GM23338 (cell line): Measurements from ENCODE around the gene FOXB2. TPM values are rescaled to one million over a fixed set of nuclear protein-coding genes. Genes with fewer than 3 reads are reported as not detected.
A peak's percentile ranks its signal among the peaks of the same experiment; 100 is the strongest.

Source experiments
- ATAC-seq: fragments of 200-7000 bp; cut with Tn5 transposase; 3 replicates; pipeline ENCODE4 v1.9.1; 2020
- DNase-seq: peaks from one replicate; pipeline ENCODE4 v3.0.0-alpha.2; 2015; ENCODE audit warnings: low spot score
- H2AFZ ChIP-seq: fragments of 200-600 bp; sonication (generic); 2 replicates; pipeline ENCODE4 v1.8.0; 2016; ENCODE audit warnings: antibody characterized with exemption, mild to moderate bottlenecking, moderate library complexity
- H3F3A ChIP-seq: fragments of 200-600 bp; sonication (generic); replicated peaks from 2 replicates; pipeline ENCODE4 v1.8.0; 2017; ENCODE audit warnings: antibody characterized with exemption, mixed run types, low read depth
- H3K27ac ChIP-seq: fragments of 200-600 bp; sonication (generic); 2 replicates; pipeline ENCODE4 v1.6.1; 2016; ENCODE audit warnings: low read depth
- H3K27me3 ChIP-seq: fragments of 200-600 bp; sonication (generic); 2 replicates; pipeline ENCODE4 v1.8.0; 2016; ENCODE audit warnings: mild to moderate bottlenecking, mixed run types, moderate library complexity; ENCODE audit not compliant: insufficient read depth
- H3K36me3 ChIP-seq: fragments of 200-600 bp; sonication (generic); 2 replicates; pipeline ENCODE4 v1.8.0; 2016; ENCODE audit warnings: mild to moderate bottlenecking; ENCODE audit not compliant: insufficient read depth
- H3K4me1 ChIP-seq: fragments of 200-600 bp; sonication (generic); 2 replicates; pipeline ENCODE4 v1.8.0; 2016; ENCODE audit warnings: mild to moderate bottlenecking, moderate library complexity; ENCODE audit not compliant: insufficient read depth
- H3K4me2 ChIP-seq: fragments of 200-600 bp; sonication (generic); 2 replicates; pipeline ENCODE4 v1.7.1; 2017; ENCODE audit warnings: mixed run types
- H3K4me3 ChIP-seq: fragments of 200-600 bp; sonication (generic); 2 replicates; pipeline ENCODE4 v1.6.1; 2016; ENCODE audit warnings: mixed run types
- H3K79me2 ChIP-seq: fragments of 200-600 bp; sonication (generic); replicated peaks from 2 replicates; pipeline ENCODE4 v1.8.0; 2017; ENCODE audit warnings: mild to moderate bottlenecking; ENCODE audit not compliant: insufficient read depth
- H3K9me2 ChIP-seq: fragments of 200-600 bp; sonication (generic); 2 replicates; pipeline ENCODE4 v1.8.0; 2017; ENCODE audit not compliant: insufficient read depth
- H4K20me1 ChIP-seq: fragments of 200-600 bp; sonication (generic); replicated peaks from 2 replicates; pipeline ENCODE4 v1.8.0; 2017; ENCODE audit warnings: mild to moderate bottlenecking; ENCODE audit not compliant: insufficient read depth
- H3K27ac Mint-ChIP-seq: 2 replicates; pipeline ENCODE4 v1.8.0; 2020; ENCODE audit warnings: inconsistent platforms, mild to moderate bottlenecking, moderate library complexity, mixed read lengths
- H3K27me3 Mint-ChIP-seq: 3 replicates; pipeline ENCODE4 v1.8.0; 2022; ENCODE audit warnings: low read depth, mild to moderate bottlenecking, moderate library complexity, mixed read lengths, inconsistent platforms; ENCODE audit not compliant: insufficient read depth, poor library complexity
- H3K36me3 Mint-ChIP-seq: 3 replicates; pipeline ENCODE4 v1.8.0; 2021; ENCODE audit warnings: low read depth, mild to moderate bottlenecking, inconsistent platforms, moderate library complexity, mixed read lengths
- H3K4me1 Mint-ChIP-seq: 3 replicates; pipeline ENCODE4 v1.8.0; 2020; ENCODE audit warnings: mild to moderate bottlenecking, inconsistent platforms, mixed read lengths
- H3K4me3 Mint-ChIP-seq: 3 replicates; pipeline ENCODE4 v1.8.0; 2021; ENCODE audit warnings: moderate library complexity, mild to moderate bottlenecking, inconsistent platforms, mixed read lengths
- H3K9me3 Mint-ChIP-seq: 3 replicates; pipeline ENCODE4 v1.8.0; 2020; ENCODE audit warnings: moderate library complexity, mild to moderate bottlenecking, inconsistent platforms, mixed read lengths
- EZH2phosphoT487 ChIP-seq: fragments of 200-600 bp; sonication (generic); IDR thresholded peaks from one replicate; pipeline ENCODE4 v1.8.1; 2018; ENCODE audit warnings: antibody characterized with exemption; ENCODE audit not compliant: unreplicated experiment
- JUNB ChIP-seq: IDR thresholded peaks from one replicate; pipeline ENCODE4 v1.6.1; 2016; ENCODE audit warnings: antibody characterized with exemption; ENCODE audit not compliant: unreplicated experiment
- STAT1 ChIP-seq: IDR thresholded peaks from one replicate; pipeline ENCODE4 v1.6.1; 2016; ENCODE audit warnings: antibody characterized with exemption; ENCODE audit not compliant: unreplicated experiment
- polyA plus RNA-seq: library from polyadenylated mRNA; unstranded; fragments of >200 nt; fragmentation: Nextera tagmentation; extraction: Ambion mirVana; gene quantifications from 2 replicates; pipeline ENCODE4 v1.2.1, GENCODE V29; 2016
- total RNA-seq: library from RNA; depleted of rRNA; stranded (reverse); fragments of >200 nt; shearing (Covaris generic); gene quantifications from 2 replicates; pipeline ENCODE4 v1.2.3, GENCODE V29; 2014
- TF ChIP-seq, protein P1 (sequence below): fragments of 250-450 bp; sonication (Bioruptor Pico); IDR thresholded peaks from 2 replicates; pipeline ENCODE4 v1.5.0; 2020; ENCODE audit warnings: mild to moderate bottlenecking, moderate library complexity

FOXB2 gene
- total and polyA plus RNA-seq, 2 experiments from 2014 or later: not detected

DNA sequence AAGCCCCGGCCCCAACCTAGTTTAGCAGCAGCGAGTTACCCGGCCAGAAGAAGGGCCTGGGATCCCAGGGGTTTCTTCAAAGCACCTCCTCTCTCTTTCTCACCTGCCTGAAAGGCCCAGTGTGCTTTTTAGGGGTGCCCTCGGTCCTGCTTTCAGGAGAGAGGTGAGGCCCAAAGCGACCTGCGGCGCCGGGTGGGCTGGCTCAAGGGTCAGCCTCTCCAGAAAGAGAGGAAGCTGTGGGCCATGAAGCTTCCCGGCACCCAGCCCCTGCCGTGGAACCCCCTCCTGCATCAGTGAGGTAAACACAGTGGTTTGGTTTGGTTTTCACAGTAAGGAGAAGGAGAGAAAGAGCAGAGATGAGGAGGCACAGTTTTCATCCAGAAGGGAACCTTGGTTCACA lies 4.3 kb downstream of the FOXB2 start (continued):
- TF ChIP-seq, protein P1, sequence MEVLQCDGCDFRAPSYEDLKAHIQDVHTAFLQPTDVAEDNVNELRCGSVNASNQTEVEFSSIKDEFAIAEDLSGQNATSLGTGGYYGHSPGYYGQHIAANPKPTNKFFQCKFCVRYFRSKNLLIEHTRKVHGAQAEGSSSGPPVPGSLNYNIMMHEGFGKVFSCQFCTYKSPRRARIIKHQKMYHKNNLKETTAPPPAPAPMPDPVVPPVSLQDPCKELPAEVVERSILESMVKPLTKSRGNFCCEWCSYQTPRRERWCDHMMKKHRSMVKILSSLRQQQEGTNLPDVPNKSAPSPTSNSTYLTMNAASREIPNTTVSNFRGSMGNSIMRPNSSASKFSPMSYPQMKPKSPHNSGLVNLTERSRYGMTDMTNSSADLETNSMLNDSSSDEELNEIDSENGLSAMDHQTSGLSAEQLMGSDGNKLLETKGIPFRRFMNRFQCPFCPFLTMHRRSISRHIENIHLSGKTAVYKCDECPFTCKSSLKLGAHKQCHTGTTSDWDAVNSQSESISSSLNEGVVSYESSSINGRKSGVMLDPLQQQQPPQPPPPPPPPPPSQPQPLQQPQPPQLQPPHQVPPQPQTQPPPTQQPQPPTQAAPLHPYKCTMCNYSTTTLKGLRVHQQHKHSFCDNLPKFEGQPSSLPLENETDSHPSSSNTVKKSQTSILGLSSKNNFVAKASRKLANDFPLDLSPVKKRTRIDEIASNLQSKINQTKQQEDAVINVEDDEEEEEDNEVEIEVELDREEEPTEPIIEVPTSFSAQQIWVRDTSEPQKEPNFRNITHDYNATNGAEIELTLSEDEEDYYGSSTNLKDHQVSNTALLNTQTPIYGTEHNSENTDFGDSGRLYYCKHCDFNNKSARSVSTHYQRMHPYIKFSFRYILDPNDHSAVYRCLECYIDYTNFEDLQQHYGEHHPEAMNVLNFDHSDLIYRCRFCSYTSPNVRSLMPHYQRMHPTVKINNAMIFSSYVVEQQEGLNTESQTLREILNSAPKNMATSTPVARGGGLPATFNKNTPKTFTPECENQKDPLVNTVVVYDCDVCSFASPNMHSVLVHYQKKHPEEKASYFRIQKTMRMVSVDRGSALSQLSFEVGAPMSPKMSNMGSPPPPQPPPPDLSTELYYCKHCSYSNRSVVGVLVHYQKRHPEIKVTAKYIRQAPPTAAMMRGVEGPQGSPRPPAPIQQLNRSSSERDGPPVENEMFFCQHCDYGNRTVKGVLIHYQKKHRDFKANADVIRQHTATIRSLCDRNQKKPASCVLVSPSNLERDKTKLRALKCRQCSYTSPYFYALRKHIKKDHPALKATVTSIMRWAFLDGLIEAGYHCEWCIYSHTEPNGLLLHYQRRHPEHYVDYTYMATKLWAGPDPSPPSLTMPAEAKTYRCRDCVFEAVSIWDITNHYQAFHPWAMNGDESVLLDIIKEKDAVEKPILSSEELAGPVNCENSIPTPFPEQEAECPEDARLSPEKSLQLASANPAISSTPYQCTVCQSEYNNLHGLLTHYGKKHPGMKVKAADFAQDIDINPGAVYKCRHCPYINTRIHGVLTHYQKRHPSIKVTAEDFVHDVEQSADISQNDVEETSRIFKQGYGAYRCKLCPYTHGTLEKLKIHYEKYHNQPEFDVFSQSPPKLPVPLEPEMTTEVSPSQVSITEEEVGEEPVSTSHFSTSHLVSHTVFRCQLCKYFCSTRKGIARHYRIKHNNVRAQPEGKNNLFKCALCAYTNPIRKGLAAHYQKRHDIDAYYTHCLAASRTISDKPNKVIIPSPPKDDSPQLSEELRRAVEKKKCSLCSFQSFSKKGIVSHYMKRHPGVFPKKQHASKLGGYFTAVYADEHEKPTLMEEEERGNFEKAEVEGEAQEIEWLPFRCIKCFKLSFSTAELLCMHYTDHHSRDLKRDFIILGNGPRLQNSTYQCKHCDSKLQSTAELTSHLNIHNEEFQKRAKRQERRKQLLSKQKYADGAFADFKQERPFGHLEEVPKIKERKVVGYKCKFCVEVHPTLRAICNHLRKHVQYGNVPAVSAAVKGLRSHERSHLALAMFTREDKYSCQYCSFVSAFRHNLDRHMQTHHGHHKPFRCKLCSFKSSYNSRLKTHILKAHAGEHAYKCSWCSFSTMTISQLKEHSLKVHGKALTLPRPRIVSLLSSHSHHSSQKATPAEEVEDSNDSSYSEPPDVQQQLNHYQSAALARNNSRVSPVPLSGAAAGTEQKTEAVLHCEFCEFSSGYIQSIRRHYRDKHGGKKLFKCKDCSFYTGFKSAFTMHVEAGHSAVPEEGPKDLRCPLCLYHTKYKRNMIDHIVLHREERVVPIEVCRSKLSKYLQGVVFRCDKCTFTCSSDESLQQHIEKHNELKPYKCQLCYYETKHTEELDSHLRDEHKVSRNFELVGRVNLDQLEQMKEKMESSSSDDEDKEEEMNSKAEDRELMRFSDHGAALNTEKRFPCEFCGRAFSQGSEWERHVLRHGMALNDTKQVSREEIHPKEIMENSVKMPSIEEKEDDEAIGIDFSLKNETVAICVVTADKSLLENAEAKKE (CRISPR knock-in tag): no peak
- TF ChIP-seq STAT1 (no peak), JUNB (no peak)

- Mint-ChIP-seq H3K9me3 (no peaks in the 10 kb centered on the region; the same call in 2 of the 3 replicates), H3K27me3 (peaks cover 65% of the 10 kb centered on the region), H3K27ac (no peak overlapping the region), H3K36me3 (peaks cover 3% of the 10 kb centered on the region), H3K4me3 (no peak overlapping the region), H3K4me1 (peaks cover 49% of the 10 kb centered on the region)
- Histone ChIP-seq H3K4me3 (no peak overlapping the region), H3F3A (peaks cover 21% of the 10 kb centered on the region), H3K36me3 (no peaks in the 10 kb centered on the region), H3K27ac (no peak overlapping the region), H3K27me3 (peaks cover 63% of the 10 kb centered on the region), H3K9me2 (no peaks in the 10 kb centered on the region), H4K20me1 (no peaks in the 10 kb centered on the region), H3K79me2 (no peaks in the 10 kb centered on the region), H3K4me1 (peaks cover 65% of the 10 kb centered on the region), H3K4me2 (peak overlapping the region; percentile 37), H2AFZ (no peak overlapping the region)
- TF ChIP-seq EZH2phosphoT487: no peak
- no peak for TF ChIP-seq JUNB
- no peak for ATAC-seq
- no peak for DNase-seq
Measured at GRCh38 chr9:77024776-77025545, 5.5 kb downstream of the FOXB2 start.
